HG03558 (cell line): ENCODE data around the gene SLC15A4.

ENCODE experiments used
- ATAC-seq: cut with Tn5 transposase; IDR thresholded peaks from one replicate; pipeline ENCODE4 v1.9.1; 2021; ENCODE audit warnings: moderate number of reproducible peaks; ENCODE audit not compliant: unreplicated experiment; ENCODE audit errors: extremely low read depth

Gene SLC15A4

DNA sequence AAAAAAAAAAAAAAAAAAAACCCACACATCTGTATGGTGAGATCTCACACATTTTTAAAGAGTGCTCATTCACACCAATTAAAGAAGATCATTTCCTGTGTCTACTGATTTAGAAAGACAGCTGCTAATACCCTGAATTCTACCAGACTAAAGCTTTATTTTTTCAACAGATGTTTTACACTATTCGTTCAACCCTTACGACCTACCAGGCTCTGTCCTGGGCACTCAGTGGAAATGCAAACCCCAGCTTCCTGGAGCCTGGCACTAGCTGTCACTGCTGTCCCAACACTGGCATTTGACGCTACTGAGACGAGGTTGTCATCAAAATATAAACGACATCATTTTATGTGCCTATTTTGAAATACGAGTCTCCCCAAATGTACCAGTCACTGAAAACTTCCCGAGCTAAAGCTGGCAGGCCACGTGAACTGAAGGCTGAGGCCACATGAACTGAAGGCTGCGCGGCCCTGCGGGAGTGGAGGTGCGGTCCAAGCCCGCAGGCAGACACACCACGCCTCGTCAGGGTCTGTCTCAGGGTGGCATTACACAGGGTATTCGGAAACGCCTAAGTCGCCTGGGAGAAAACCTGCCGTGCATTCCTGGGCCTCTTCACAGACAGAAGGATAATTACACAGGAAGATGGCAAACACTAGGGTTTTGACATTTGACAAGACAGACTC is 27.2 kb downstream of the SLC15A4 start:
- no peak for ATAC-seq

DNA sequence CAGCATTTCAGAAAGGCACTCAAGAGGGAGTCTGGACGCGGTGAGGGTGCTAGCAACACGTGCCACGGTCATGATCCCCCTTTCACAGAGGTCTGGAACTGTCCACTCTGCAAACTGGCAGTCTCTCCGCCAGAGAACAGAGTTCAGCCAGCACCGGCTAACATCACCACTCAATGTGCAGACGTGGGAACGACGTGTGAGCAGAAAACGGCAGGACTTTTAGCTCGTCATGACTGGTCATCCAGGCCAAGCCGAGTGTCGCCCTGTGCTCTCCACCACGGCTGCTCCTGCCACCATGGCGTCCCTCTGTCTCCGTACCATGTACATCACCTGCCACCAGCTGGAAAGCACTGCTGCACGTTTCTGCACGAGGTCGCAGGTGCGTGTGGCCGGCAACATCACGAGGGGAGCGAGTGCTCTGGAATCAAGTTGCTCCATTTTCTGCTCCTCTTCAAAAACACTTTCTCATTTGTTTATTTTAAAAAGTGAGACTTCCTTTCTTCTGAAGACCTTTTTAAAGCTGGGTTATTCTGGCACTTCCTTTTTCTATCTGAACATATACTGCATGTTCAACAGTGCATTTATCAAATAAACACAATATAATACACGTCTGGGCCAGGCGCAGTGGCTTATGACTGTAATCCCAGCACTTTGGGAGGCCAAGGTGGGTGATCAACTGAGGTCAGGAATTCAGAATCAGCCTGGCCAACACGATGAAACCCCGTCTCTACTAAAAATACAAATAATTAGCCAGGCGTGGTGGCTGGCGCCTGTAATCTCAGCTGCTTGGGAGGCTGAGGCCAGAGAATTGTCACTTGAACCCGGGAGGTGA is 28.0 kb downstream of the SLC15A4 start:
- no peak for ATAC-seq

DNA sequence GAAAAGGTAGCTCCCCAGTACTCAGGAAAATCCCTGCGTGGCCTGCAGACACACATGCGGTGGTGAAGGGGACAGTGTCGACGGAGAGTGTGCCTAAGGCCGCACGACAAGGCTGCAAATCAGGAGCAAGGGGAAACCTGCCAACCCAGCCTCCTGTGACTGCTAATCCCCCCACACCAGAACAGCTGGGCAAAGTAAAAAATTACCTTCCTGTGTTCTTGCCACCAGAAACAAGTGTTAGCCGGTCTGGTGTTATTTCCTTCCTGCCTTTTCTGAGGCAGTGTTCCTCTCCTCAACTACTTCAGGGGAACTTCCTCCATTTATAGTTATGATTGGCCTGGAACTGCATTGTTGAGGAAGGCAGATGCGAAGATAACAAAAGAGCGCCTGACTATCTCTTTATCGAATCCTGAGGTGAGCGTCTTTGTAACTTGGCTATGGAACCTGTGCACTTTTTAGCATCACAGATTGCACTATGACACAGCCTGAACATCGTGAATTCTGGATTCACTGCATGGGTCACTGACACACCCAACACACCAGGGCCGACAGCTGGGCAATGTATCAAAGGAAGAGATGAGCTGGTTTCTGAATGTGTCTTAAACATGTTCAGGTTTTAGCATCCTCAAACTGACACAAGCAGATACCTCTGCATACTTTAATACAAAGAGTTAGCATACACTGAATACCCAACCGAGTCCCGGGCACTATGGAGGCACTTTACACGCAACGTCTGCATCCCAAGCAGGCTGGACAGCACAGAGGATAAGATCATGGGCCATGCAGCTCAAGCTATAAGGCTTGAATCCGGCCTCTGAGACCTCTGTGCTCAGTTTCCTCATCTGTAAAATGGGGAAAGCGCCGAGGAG is 28.9 kb downstream of the SLC15A4 start:
- no peak for ATAC-seq

DNA sequence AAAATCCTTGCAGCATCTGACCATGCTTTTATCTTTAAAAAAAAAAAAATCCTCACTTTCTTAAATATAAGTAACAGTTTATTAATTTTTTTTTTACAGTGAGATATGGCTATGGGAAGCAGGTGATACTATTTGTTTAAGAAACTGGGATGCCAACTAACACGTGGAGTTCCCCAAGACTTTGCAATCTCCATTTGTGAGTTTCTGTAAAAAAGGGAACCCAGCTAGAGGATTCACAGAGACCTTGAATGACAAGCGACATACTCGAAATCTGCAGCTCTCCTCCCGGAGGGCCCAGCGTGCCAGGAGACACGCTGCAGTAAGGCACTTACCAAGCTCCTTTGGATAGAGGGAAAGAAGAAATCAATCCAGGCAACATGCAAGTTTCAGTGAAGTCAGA is 30.1 kb downstream of the SLC15A4 start:
- no peak for ATAC-seq

DNA sequence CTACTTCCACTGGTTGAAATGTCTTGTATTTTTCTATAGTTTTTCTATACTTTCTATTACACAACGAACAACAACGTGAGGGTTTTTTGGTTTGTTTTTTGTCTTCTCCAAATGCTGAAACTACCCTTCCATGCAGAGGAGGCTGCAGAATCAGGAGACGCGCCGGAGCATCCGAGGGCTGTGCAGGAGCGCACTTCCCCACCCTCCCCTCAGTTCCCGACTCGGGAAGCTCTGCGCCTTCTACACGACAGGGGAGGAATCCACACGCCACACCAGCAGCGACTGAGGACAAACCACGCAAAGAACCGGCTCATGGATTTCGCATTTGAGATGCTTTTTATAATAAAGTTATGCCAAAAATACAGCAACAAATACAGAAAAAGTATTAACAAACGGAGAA is 30.9 kb downstream of the SLC15A4 start:
- ATAC-seq, result no peak

DNA sequence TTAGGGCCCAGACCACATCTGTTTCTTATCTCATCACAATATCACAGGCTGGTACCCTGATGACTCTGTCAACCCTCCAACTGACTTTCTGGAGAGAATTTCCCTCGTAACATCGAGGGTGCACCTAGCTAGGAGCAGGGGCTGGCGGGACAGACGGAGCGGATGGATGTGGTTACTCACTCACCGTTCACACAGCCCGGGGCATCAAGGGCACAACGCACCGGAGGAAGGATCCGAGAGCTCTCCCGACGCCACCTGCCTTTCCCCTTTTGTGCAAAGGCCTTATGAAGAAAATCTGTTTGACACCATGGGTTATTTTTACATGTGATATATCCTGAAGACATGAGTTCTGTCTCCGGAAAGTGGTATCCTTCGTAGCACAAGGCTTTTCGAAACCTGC is 31.4 kb downstream of the SLC15A4 start:
- ATAC-seq, result no peak

DNA sequence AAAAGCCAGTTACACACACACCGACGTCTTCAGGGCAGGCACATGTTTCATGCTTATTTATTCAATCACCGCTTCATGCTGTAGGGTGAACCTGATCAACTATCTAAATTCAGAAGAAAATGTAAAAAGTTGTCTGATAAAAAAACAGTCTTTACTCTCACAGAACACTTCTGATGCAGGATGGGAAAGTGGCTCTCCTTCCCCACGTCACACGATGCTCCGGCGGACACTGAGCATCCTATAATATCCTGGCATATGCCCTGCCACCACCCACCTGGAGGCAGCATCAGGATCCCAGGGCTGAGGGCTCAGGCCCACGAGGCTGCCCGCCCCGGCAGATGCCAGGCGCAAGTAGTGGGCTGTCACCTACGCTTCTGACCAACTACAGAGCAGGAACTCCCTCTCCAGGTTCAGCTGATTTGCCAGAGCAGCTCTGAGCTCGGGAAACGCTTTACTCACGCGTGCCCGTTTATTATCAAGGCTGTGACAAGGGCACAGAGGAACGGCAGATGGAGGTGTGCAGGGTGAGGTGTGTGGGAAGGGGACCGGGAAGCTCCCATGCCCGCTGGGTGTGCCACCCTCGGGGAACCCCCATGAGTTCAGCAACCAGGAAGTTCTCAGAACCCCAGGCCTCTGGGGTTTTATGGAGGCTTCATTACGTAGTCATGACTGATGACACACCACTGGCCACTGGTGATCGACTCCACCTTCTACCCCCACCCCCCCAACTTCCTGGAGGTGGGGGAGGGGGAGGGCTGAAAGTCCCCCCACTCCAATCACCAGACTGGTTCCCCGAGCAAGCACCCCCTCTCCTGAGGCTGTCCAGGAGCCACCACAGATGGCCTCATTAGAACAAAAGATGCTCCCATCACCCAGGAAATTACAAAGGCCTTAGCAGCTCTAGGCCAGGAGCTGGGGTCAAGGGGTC is 32.1 kb downstream of the SLC15A4 start:
- ATAC-seq, result no peak

DNA sequence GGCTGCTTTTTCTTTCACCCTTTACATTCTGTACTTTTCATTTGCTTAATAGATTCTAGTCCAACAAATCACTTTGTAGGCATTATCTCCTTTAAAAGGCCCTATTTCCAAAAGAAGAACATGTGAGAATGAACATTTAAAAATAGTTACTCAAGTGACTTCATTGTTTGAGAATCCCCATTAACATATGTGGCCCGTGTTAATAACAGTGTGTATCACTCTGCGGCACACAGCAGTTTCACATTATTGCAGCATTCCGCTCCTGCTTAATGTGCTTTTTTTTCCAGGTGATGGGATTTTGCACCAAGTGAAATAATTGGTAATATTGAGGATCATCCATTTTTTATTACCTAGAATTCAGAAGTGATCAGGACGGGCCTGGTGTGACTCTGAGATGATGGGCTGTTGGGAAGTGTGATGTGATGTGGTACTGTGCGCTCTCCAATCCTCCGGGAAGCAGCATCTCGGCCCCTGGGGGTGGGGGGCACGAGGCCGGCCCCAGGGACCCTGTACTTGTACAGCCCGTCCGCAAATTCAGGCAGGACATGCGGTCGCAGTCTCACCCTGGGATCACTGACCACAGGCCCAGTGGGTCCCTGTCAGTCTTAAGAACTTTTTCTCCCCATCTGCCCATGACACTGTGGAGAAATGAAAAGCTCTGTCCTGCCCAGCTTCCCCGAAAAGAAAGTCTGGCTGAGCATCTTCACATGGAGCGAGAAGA is 32.9 kb downstream of the SLC15A4 start:
- ATAC-seq, result no peak

DNA sequence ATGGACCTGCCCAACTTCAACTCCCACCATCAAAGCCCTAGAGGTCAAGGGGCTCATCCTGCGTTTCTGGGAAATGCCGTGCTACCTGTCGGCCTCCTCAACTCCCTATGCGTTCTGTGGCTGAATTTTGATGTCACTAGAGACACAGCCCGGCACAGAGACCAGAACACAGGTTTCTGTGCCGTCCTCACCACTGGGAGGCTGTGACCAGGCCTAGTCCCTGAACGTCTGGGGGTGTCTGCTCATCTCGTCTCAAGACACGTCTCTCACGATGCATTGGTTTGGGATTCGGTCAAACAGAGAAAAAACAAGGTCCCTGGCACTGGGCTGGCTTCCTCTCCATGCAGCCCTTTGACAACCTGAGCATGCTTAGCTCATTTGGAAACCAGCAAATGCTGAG is 33.5 kb downstream of the SLC15A4 start:
- no peak for ATAC-seq

DNA sequence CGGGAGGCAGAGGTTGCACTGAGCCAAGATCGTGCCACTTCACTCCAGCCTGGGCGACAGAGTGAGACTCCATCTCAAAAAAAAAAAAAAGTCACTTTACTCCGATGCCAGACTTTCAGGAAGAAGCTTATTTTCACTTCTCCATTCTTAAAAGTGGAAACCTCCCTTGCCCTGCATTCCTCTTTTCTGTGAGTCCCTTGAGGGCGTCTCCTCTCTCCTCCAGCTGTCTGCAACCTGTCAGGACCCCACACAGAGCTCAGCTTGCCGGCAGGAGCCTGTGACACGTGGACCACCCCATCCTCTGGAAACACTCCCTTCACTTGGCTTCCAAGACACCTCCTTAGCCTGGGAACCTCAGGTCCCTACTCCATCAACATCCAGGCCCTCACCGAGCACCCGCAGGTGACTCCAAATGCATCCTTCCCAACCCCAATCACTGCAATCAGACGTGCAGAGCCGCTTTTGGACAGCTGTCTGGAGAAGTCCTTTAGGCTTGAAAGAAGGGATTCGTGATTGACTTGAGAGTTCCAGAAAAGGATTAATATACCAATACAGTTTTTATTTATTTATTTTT is 34.3 kb downstream of the SLC15A4 start:
- ATAC-seq, result no peak

DNA sequence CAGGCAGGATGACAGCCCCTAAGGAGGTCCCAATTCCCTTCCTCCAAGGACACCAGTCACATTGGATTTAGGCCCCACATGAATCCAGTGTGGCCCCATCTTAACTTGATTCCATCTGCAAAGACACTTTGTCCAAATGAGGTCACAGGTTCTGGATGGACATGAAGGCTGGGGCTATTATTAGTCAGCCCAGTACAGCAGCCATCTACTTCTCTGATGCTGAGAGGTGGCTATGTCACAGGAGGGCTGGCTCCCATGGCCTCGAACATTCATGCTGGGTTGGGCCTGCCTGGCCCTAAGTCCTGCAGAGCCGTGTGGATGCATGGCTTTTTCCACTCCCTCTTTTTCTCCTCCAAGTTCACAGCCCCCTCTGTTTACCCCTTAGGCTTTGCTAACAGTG is 35.9 kb downstream of the SLC15A4 start:
- ATAC-seq, result no peak

DNA sequence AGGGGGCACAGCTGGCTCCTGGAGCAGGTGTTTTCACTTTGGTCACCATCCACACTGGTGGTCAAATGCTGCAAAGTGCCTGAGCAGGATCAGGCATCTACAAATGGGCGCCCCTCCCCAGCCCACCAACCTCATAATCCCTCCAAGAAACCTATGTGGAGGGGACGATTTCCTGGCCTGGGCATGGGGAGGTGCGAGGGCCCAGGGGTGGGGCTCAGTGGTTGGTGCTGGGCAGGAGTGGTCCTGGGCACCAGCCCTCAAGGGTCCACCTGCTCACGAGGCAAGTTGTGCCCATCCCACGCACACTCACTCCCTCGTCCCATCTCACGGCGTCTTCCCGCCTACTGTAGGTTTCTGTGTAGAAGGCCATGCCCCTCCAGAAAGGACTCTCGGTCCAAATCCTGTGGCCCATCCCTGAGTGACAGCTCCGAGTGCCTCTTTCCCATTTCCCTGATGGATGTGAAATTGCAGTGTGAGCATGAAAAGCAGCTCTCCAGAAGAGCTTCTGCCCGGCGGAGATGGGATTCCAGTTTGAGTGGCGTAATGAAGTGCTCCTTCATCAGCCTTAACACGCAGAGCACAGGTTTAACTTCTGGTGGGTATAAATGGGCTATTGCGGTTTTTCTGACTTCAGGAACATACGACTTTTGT is 36.9 kb downstream of the SLC15A4 start:
- no peak for ATAC-seq

DNA sequence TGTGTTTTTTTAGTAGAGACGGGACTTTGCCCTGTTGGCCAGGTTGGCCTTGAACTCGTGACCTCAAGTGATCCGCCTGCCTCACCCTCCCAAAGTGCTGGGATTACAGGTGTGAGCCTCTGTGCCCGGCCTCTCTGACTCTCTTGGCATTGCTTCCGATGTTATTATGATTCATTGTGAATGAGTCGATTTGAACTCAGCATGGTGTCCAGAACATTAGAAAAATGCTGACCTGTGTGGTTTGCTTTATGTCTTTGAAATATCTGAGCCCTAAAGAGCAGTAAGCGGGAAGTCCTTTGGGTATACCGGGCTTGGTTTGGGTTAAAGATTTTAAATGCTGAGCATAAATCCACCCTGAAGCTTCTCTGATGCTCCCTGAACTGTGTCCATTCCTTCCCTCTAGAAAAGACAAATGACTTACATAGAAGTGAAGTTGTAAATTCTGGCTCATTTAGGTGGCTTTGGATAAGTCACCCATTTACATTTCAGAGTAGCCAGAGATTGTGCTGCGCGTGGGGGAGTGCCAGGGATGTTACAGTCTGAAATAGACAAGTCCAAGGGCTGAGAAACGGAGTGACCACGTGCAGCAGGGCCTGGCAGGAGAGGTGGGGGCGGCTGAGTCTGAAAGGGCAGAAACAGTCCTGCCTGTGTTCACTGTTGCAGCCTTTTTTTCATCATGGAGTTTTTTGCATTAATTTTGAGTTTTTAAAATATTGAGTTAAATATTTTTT is 39.6 kb downstream of the SLC15A4 start:
- ATAC-seq, result no peak

DNA sequence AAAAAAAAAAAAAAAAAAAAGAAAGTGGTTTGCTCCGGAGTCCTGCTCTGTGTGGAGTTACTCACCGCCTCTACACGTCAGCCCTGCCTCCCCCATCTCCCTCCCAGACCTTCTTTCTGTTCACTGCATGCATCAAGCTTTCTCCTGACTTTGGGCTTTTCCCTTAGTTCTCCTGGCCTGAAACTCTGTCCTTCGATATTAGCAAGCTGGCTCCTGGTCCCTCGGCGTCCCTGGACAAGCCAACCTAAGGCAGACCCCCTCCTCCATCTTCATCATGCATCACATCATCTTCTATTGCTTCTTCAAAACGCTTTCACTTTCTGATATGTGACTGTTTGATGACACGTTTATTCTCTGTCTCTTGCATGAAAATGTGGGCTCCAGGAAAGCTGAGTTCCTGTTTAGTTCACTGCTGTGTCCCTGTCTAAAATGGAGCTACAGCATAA is 40.6 kb downstream of the SLC15A4 start:
- ATAC-seq, result peak; percentile 65

DNA sequence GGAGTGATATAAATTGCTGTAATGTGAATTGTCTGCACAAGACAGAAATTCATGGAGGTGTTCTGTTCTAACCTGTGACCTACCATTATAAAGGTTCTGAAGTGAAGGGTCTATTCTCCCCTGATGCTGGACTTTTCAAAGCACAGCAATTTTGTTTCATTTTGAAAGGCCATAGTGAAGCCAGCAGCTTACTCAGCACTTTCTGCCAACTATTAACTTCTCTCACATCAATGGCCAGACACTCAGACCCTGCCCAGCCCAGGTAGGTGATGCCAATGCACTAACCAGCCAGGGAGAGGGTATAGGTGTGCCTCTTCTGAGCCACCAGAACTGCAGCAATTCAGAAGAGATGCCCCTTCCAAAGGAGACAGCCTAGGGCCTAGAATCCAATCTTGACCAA is 43.9 kb downstream of the SLC15A4 start:
- ATAC-seq, result no peak

DNA sequence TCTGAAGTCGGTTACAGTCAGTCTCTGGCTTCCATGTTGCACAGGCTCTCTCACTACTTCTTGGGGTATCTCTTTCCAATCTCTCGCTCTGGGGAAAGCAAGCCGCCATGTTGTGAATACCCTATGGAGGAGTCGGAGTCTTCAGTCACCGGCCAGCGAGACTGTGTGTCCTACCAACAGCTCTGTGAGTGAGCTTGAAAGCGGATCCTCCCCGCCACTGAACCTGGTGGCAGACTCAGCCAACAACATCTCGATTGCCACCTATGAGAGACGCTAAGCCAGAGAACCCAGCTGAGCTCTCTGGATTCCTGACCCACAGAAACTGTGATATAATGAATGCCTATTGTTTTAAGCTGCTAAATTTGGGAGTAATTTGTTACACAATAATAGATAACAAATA is 51.5 kb downstream of the SLC15A4 start:
- no peak for ATAC-seq

DNA sequence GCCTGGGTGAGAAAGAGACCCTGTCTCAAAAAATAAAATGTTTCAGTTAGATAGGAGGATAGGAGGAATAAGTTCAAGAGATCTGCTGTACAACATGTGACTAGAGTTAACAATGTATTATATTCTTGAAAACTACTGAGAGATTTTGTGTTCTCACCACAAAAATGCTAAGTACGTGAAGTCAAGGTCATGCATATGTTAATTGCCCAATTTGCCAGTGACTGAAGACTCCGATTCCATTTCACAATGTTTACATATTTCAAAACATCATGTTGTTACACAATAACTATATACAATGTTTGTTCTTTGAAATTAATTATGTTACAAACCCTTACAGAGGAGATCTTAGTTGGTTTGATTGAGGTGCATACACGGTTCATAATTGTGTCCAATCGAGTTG is 52.1 kb downstream of the SLC15A4 start:
- no peak for ATAC-seq

DNA sequence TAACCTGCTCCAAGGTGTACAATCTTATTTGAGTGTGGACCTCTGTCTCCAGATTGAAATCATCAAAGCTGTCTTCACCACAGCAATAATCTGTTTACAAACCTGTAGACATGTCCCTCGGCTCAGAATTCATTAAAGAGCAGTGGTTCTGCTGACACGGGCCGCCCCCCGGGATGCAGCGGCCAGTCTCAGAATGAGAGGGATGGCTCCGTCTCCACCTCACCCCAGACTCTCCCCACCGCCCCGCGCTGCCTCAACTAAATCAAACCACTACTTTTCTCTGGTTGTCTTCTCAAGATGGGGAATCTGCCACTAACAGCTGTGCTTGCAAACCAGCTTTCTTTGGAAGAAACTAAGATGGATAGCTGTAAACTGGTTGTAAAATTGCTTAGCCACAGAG is 56.2 kb downstream of the SLC15A4 start:
- ATAC-seq, result no peak
